Measurements from ENCODE around the gene STK32C.
"Not testable (repeated sequence)": the region's sequence is repeated elsewhere in the genome, so short reads cannot be mapped to it uniquely, and the experiment has no call there.

Gene STK32C

DNA sequence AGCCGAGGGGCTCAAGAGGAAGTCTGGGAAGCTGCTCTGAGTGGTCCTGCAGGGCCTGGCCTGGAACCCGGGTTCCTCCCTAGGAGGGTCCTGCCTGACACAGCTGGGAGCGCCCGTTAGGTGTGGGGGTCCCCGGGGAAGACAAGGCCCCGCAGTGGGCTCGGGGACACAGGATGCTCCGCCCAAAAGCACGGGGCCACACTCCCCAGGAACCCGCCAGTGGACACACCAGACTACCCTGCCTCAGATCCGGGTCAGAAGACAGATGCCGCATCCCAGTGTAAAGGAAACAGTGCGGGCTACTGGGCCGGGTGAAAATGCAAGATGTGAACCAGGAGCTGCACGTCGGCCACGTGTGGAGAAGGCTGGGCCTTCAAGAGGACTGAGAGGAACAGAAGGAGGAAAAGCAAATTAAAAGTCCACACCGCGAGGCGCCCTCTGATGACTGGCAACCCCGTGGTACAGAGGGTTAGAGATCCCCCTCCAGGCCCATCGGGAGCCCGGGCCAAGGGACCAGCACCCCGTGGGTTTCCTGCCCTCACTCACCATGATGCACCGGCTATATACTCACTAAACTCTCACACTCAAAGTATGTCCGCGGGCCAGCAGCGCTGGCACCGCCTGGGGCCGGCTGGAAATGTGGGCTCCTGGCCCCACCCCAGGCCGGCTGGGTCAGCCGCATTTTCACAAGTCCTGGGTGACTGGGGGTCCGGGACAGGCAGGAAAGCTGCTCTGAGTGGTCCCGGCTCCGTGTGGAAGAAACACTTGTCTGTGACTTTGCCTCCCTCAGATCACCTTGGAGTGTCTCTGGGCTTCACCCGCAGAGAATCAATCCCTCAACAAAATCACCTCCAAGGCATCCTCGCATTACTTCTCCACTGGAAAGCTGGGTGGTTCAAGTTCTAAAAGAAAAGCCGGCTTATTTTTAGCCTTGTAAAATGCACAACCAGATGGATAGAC, 6.1 kb downstream of the STK32C start:
- Histone ChIP-seq H3K9me3 (ENCODE audit: control insufficient read depth, insufficient read depth, low read length) (peaks cover 2% of the 10 kb centered on the region; the same call in 1 of the 2 replicates), H3K36me3 (ENCODE audit: control insufficient read depth, insufficient read depth, low read length) (no peaks in the 10 kb centered on the region), H3K4me3 (ENCODE audit: low read length) (no peak overlapping the region), H3K4me1 (ENCODE audit: control insufficient read depth, insufficient read depth, low read length) (peaks cover 4% of the 10 kb centered on the region; the same call in 1 of the 2 replicates), H3K27me3 (ENCODE audit: control insufficient read depth, insufficient read depth, low read length) (peaks cover under 1% of the 10 kb centered on the region; the same call in 1 of the 2 replicates), H3K27ac (ENCODE audit: low read length) (no peak overlapping the region)
- no peak for DNase-seq (ENCODE audit: low read depth, low spot score)
- WGBS (ENCODE audit: insufficient coverage, insufficient read length) = no CpG with 5 or more reads among the region's 38 CpGs

- H3K9me3 ChIP-seq (ENCODE audit: control insufficient read depth, insufficient read depth, low read length) = no peaks in the 10 kb centered on the region
- H3K27ac ChIP-seq (ENCODE audit: low read length) = no peak overlapping the region
- H3K4me3 ChIP-seq (ENCODE audit: low read length) = no peak overlapping the region
- no peaks in the 10 kb centered on the region for H3K36me3 ChIP-seq (ENCODE audit: control insufficient read depth, insufficient read depth, low read length)
- DNase-seq (ENCODE audit: low read depth, low spot score) = no peak
- no CpG with 5 or more reads among the region's 10 CpGs for WGBS (ENCODE audit: insufficient coverage, insufficient read length)
- H3K4me1 ChIP-seq (ENCODE audit: control insufficient read depth, insufficient read depth, low read length) = peaks cover 4% of the 10 kb centered on the region; the same call in 1 of the 2 replicates
- H3K27me3 ChIP-seq (ENCODE audit: control insufficient read depth, insufficient read depth, low read length) = no peaks in the 10 kb centered on the region
These were observed 7.2 kb downstream of the STK32C start for GRCh38 chr10:132300582-132300981.

DNA sequence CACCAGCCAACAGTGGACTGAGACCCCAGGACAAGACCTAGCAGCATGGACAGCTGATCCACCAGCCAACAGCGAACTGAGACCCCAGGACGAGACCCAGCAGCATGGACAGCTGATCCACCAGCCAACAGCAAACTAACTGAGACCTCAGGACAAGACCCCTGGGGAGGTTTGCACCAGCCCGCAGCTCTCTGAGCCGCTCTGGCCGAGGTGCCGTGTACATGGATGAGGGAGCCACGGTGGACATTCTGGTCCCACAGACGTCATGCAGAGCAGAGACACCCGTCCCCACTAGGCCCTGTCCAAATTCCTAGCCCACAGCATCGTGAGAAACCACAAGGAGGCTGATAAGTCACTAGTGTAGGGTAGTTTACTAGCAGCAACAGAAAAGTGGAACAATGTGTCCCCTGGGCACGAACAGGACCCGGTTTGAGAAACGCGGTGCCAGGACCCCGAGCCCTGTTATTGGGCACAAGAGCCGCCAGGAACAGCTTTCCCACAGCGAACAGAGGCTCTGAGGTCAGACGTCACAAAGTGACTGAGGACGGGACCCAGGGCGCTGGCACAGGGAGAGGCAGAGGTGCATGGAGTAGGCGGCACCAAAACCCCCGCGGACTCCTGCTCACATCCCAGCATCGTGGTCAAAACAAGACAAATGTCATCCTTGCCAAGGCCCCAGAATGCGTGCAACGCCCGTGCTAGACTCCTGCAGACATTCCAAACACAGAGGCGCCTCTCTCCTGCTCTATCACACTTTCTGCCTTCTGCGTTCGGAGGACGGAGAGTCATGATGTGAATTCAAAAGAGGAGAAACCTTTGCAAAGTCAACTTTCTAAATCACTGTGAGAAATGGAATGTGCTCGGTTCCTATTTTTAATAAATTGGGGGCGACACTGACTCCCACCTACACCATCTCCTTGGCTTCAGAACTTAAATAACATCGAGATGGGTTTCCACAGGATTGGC, 8.1 kb downstream of the STK32C start:
- WGBS (ENCODE audit: insufficient coverage, insufficient read length) = no CpG with 5 or more reads among the region's 34 CpGs
- no peak overlapping the region for H3K4me3 ChIP-seq (ENCODE audit: low read length)
- H3K9me3 ChIP-seq (ENCODE audit: control insufficient read depth, insufficient read depth, low read length) = no peaks in the 10 kb centered on the region
- no peaks in the 10 kb centered on the region for H3K27me3 ChIP-seq (ENCODE audit: control insufficient read depth, insufficient read depth, low read length)
- no peak overlapping the region for H3K27ac ChIP-seq (ENCODE audit: low read length)
- DNase-seq (ENCODE audit: low read depth, low spot score) = no peak
- H3K36me3 ChIP-seq (ENCODE audit: control insufficient read depth, insufficient read depth, low read length) = no peaks in the 10 kb centered on the region
- peaks cover 4% of the 10 kb centered on the region; the same call in 1 of the 2 replicates for H3K4me1 ChIP-seq (ENCODE audit: control insufficient read depth, insufficient read depth, low read length)

DNA sequence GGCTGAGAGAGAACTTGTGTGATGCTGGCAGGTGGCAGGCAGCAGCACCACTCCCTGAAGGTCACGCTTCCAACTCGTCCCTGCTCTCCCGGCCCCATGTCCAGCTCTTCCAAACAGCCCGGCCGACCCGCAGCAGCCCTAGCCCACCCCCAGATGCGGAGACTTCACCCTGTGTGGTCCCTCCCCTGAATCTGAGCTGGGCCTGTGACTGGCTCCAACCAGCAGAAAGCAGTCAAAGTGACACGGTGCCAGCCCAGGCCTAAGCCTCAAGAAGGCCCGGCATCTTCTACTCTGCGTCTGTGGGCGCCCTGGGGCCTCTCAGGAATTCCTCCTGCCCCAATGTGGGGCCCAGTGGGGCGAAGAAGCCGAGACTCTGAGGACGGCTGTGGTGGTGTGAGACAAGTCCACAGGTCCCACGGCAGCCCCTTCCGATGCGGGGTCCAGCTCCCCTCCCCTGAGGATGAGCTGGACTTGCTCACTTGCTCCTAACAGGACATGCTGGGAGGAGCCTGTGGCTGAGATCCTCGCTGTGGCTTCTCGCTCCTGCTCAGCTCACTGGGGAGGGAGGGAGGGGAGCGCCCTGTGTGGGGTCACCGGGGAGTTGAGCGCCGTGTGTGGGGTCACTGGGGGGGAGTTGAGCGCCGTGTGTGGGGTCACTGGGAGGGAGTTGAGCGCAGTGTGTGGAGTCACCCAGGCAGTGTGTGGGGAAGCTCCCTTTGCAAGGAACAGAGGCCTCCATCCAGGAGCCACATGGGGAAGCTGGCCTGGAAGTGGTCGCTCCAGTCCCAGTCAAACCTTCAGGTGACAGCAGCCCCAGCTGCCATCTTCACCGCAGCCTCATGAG, 9.5 kb downstream of the STK32C start:
- Histone ChIP-seq H3K4me3 (ENCODE audit: low read length) (no peak overlapping the region), H3K27ac (ENCODE audit: low read length) (no peak overlapping the region)
- WGBS (ENCODE audit: insufficient coverage, insufficient read length) = no CpG with 5 or more reads among the region's 28 CpGs

GRCh38 chr10:132297526-132297925, 10.2 kb downstream of the STK32C start:
- WGBS (ENCODE audit: insufficient coverage, insufficient read length) = no CpG with 5 or more reads among the region's 9 CpGs
- DNase-seq (ENCODE audit: low read depth, low spot score) = no peak

More for the DNA sequence above, 9.5 kb downstream of the STK32C start:
- Histone ChIP-seq H3K4me1 (ENCODE audit: control insufficient read depth, insufficient read depth, low read length) (peaks cover 8% of the 10 kb centered on the region), H3K9me3 (ENCODE audit: control insufficient read depth, insufficient read depth, low read length) (no peaks in the 10 kb centered on the region), H3K27me3 (ENCODE audit: control insufficient read depth, insufficient read depth, low read length) (no peaks in the 10 kb centered on the region), H3K36me3 (ENCODE audit: control insufficient read depth, insufficient read depth, low read length) (no peaks in the 10 kb centered on the region)
- no peak for DNase-seq (ENCODE audit: low read depth, low spot score)

DNA sequence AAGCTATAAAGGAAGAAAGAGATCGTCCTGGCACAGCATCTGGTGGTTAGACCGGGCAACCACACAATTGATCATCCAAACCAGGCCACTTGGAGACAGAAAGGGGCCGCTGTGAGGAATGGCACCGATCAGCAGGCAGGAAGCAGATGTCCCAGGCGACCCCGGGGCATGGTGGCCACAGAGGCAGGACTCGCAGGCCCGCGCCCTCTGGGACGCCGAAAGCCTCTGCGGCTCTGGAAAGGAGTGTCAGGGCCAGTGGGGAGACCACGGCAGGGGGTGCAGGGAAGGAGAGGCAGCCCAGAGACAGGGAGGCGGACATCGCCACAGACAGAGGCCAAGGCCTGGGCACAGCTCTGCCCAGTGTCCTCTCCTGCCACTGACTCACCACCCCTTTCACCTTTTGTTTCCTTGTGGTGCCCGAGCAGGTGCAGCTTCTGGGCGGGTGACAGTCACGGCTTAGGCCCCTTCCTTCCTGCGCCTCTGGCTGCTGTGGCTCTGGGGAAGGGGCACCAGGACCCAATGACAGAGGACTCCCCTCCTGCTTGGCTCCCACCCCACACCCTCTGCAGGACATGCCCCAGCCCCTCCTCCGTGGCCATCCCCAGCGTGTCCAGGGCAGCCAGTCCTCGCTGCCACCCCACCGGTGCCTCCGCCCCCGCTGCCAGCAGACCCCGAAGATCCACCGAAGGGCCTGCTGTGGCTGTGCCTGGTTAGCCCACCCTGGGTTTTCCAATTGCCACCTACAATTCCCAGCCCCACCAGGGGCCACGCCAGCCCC, 10.9 kb downstream of the STK32C start:
- no peaks in the 10 kb centered on the region for H3K36me3 ChIP-seq (ENCODE audit: control insufficient read depth, insufficient read depth, low read length)
- no CpG with 5 or more reads among the region's 28 CpGs for WGBS (ENCODE audit: insufficient coverage, insufficient read length)
- H3K9me3 ChIP-seq (ENCODE audit: control insufficient read depth, insufficient read depth, low read length) = no peaks in the 10 kb centered on the region
- H3K4me1 ChIP-seq (ENCODE audit: control insufficient read depth, insufficient read depth, low read length) = peaks cover 9% of the 10 kb centered on the region
- H3K27ac ChIP-seq (ENCODE audit: low read length) = no peak overlapping the region
- no peak overlapping the region for H3K4me3 ChIP-seq (ENCODE audit: low read length)
- no peaks in the 10 kb centered on the region for H3K27me3 ChIP-seq (ENCODE audit: control insufficient read depth, insufficient read depth, low read length)
- no peak for DNase-seq (ENCODE audit: low read depth, low spot score)

More at GRCh38 chr10:132297526-132297925, 10.2 kb downstream of the STK32C start:
- no peak overlapping the region for H3K4me3 ChIP-seq (ENCODE audit: low read length)
- no peak overlapping the region for H3K27ac ChIP-seq (ENCODE audit: low read length)
- no peaks in the 10 kb centered on the region for H3K9me3 ChIP-seq (ENCODE audit: control insufficient read depth, insufficient read depth, low read length)
- peaks cover 9% of the 10 kb centered on the region for H3K4me1 ChIP-seq (ENCODE audit: control insufficient read depth, insufficient read depth, low read length)
- H3K27me3 ChIP-seq (ENCODE audit: control insufficient read depth, insufficient read depth, low read length) = no peaks in the 10 kb centered on the region
- no peaks in the 10 kb centered on the region for H3K36me3 ChIP-seq (ENCODE audit: control insufficient read depth, insufficient read depth, low read length)

GRCh38 chr10:132295481-132295880, 12.3 kb downstream of the STK32C start:
- not testable (repeated sequence) for H3K4me1 ChIP-seq (ENCODE audit: control insufficient read depth, insufficient read depth, low read length)

DNA sequence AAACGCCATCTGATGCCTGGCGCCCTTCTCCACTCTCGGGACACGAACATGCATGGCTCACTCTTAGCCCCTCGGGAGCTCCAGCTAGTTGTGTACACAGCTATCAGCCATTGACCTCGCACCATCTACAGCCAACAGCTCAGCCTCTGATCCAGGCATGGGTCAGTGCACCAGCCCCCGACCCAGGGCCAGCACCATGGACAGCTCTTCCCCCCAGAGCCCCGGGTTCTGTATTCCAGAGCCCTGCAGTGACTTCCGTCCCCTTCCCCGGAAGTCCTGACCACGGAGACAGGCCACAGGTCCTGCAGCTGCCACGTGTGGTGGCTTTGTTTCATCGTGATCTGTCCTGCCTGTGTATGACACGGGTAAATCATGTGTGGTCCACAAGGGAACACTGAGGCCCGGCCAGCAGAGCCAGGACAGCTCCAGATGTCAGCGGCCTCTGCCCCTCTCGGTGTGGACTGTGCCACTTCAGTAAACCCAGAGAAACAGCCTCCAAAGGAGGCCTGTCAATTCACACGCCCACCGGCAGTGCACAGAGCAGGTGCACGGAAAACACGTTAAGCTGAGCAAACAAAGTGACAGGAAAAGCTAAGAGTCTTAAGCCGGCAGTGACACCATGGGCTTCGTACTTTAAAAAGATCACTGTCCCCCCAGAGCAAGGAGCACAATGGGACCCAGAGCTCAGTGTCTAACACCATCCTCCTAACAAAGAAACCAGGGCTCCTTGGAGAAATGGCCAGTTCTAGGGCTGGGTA, 13.0 kb downstream of the STK32C start:
- peaks cover 9% of the 10 kb centered on the region for H3K4me1 ChIP-seq (ENCODE audit: control insufficient read depth, insufficient read depth, low read length)
- WGBS (ENCODE audit: insufficient coverage, insufficient read length) = no CpG with 5 or more reads among the region's 23 CpGs
- no peaks in the 10 kb centered on the region for H3K27me3 ChIP-seq (ENCODE audit: control insufficient read depth, insufficient read depth, low read length)
- no peaks in the 10 kb centered on the region for H3K9me3 ChIP-seq (ENCODE audit: control insufficient read depth, insufficient read depth, low read length)
- no peak for DNase-seq (ENCODE audit: low read depth, low spot score)
- no peaks in the 10 kb centered on the region for H3K36me3 ChIP-seq (ENCODE audit: control insufficient read depth, insufficient read depth, low read length)
- H3K27ac ChIP-seq (ENCODE audit: low read length) = no peak overlapping the region
- no peak overlapping the region for H3K4me3 ChIP-seq (ENCODE audit: low read length)

More at GRCh38 chr10:132295481-132295880, 12.3 kb downstream of the STK32C start:
- not testable (repeated sequence) for DNase-seq (ENCODE audit: low read depth, low spot score); H3K4me3 ChIP-seq (ENCODE audit: low read length); H3K36me3 ChIP-seq (ENCODE audit: control insufficient read depth, insufficient read depth, low read length); H3K9me3 ChIP-seq (ENCODE audit: control insufficient read depth, insufficient read depth, low read length); H3K27ac ChIP-seq (ENCODE audit: low read length); H3K27me3 ChIP-seq (ENCODE audit: control insufficient read depth, insufficient read depth, low read length)
- WGBS (ENCODE audit: insufficient coverage, insufficient read length) = no CpG with 5 or more reads among the region's 23 CpGs
